Measurements from ENCODE around the gene METTL8. TPM values are rescaled to one million over a fixed set of nuclear protein-coding genes. Genes with fewer than 3 reads are reported as not detected.

METTL8 gene
- total RNA-seq, 4 donors from 2014 or later: 17.2 to 45.3 (median 25.7) TPM

DNA sequence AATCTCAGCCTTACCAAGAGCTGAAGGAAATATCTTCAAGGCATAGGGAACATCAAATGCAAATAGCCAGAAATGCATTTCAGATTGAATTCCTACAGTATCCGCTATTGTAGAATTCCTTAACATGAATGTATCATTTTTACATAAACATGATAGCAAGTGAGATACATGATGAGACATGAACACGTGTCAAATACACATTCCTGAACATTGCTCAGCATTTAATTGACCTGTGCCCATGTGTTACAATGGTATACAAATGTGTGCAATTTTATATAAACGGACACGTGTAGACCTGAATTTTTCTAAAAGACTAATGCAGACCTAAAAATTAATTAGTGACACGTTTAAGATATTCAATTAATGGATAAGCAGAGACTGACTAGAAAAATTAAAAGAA lies 140.1 kb downstream of the METTL8 start:
- TF ChIP-seq, protein P1, sequence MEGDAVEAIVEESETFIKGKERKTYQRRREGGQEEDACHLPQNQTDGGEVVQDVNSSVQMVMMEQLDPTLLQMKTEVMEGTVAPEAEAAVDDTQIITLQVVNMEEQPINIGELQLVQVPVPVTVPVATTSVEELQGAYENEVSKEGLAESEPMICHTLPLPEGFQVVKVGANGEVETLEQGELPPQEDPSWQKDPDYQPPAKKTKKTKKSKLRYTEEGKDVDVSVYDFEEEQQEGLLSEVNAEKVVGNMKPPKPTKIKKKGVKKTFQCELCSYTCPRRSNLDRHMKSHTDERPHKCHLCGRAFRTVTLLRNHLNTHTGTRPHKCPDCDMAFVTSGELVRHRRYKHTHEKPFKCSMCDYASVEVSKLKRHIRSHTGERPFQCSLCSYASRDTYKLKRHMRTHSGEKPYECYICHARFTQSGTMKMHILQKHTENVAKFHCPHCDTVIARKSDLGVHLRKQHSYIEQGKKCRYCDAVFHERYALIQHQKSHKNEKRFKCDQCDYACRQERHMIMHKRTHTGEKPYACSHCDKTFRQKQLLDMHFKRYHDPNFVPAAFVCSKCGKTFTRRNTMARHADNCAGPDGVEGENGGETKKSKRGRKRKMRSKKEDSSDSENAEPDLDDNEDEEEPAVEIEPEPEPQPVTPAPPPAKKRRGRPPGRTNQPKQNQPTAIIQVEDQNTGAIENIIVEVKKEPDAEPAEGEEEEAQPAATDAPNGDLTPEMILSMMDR (IDR thresholded peaks at IDR 0.05; ENCODE audit: low read depth): no peak

GRCh38 chr2:171289991-171290390 lies 143.8 kb downstream of the METTL8 start:
- TF ChIP-seq, protein P1 (IDR thresholded peaks at IDR 0.05; ENCODE audit: low read depth): no peak

GRCh38 chr2:171289316-171289715 lies 144.5 kb downstream of the METTL8 start:
- TF ChIP-seq, protein P1 (IDR thresholded peaks at IDR 0.05; ENCODE audit: low read depth): no peak

- TF ChIP-seq, protein P1 (IDR thresholded peaks at IDR 0.05; ENCODE audit: low read depth): no peak
These were observed 146.2 kb downstream of the METTL8 start for GRCh38 chr2:171287611-171288010.

GRCh38 chr2:171287036-171287571 lies 146.7 kb downstream of the METTL8 start:
- TF ChIP-seq, protein P1 (IDR thresholded peaks at IDR 0.05; ENCODE audit: low read depth): no peak

GRCh38 chr2:171281110-171281509 lies 152.7 kb downstream of the METTL8 start:
- TF ChIP-seq, protein P1 (IDR thresholded peaks at IDR 0.05; ENCODE audit: low read depth): no peak

DNA sequence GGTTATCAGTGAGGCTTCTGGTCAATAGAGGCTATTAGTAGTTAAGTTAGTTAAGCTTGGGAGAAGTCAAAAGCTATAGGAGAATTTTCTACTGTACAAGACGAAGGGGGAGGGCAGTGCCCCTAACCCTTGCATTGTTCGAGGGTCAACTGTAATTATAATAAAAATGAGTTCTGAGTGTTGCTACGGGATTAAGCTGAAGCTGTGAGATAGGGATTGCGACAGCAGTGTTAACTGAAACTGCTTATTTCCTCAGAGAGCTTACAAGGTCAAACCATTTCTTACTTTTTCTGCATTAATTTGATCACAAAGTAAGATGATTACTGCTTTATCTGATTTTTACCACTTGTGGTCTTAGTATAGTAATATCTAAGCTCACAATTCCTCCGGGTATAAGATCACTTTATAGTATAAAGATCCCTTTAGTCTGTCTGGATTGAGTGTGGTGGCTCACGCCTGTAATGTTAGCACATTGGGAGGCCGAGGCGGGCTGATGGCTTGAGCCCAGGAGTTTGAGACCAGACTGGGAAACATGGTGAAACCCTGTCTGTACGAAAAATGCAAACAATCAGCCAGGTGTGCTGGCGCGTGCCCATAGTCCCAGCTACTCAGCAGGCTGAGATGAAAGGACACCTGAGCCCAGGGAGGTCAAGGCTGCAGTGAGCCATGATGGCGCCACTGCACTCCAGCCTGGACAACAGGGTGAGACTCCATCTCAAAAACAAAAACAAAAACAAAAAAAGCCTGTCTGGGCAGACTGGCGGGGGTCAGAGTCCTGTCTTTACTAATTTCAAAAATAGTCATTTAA lies 153.6 kb downstream of the METTL8 start:
- TF ChIP-seq, protein P1 (IDR thresholded peaks at IDR 0.05; ENCODE audit: low read depth): no peak
